Measurements from ENCODE around the gene NAALADL1.

- TF ChIP-seq POLR2A (IDR thresholded peaks at IDR 0.05) (no peak), CTCF (IDR thresholded peaks at IDR 0.05) (no peak)
Measured at GRCh38 chr11:65032216-65032615, 26.1 kb downstream of the NAALADL1 start.

Data from suprapubic skin (tissue), 3 donors.